ELR (cell line): ENCODE results near the gene TMC8.
"Not testable (repeated sequence)": the region's sequence is repeated elsewhere in the genome, so short reads cannot be mapped to it uniquely, and the experiment has no call there.

Source experiments
- DNase-seq: peaks from one replicate; pipeline ENCODE4 v3.0.0-alpha.2; 2015; ENCODE audit warnings: low read depth

TMC8 gene

GRCh38 chr17:78135858-78136500 lies 5.4 kb downstream of the TMC8 start:
- no peak for DNase-seq

DNA sequence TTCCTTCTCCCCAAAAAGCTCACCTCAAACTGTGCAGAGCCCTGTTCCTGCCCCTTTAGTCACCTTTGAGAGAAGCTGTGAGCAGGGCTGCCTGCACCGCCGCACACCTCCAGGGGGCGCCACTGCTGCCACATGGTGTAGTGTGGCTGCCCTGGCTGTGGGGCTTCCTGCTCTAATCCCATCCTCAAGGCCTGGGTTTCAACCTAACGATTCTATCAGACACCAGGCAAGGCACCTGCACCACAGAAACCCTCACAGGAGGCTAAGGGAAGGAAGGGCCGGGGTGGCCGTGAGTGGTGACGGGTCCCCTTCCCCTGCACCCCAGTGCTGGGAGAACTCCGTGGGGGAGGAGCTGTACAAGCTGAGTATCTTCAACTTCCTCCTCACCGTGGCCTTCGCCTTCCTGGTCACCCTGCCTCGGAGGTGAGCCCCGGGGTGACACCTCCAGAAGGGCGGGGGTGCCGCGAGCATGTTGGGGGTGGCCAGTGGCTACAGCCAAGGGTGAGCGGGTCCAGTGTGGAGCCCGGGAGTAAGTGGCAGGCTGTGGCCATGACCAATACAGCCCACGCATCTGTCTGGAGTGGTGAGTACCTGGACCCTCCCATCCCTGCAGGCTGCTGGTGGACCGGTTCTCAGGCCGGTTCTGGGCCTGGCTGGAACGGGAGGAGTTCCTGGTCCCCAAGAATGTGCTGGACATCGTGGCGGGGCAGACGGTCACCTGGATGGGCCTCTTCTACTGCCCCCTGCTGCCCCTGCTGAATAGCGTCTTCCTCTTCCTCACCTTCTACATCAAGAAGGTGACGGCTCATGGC lies 7.0 kb downstream of the TMC8 start:
- no peak for DNase-seq

DNA sequence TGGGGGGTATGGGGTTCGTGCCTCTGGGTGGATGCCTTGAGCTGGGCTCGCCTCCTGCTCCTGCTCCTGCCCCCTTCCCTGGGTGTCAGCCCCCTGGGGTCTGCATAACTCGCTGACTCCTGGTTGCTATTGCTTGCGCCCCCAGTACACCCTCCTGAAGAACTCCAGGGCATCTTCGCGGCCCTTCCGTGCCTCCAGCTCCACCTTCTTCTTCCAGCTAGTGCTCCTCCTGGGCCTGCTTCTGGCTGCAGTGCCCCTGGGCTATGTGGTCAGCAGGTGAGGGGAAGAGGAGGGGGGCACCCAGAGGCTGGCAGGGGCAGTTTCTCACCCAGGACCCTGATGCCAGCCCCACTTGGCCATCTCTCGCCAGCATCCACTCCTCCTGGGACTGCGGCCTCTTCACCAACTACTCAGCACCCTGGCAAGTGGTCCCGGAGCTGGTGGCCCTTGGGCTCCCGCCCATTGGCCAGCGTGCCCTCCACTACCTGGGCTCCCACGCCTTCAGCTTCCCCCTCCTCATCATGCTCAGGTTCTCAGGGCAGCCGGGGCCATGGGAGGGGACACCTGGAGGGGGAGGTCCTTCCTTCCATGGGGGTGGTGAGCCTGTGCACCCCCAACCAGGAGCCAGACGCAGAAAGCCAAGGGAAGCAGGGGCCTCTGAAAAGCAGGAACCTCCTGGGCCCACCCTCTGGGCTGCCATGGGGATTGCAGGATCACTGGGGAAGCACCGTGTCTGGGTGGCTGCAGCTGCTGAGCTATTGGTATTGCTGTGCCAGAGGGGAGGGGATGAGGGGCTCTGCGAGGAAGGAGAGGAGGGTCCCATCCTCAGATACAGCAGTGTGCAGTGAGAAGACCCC lies 7.9 kb downstream of the TMC8 start:
- DNase-seq = no peak

DNA sequence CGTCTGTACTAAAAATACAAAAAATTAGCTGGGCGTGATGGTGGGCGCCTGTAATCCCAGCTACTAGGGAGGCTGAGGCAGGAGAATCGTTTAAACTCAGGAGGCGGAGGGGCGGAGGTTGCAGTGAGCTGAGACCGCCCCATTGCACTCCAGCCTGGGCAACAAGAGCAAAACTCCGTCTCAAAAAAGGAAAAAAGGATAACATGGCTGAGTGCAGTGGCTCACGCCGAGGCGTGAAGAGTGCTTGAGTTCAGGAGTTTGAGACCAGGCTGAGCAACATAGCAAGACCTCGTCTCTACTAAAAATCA lies 9.2 kb downstream of the TMC8 start:
- not testable (repeated sequence) for DNase-seq

DNA sequence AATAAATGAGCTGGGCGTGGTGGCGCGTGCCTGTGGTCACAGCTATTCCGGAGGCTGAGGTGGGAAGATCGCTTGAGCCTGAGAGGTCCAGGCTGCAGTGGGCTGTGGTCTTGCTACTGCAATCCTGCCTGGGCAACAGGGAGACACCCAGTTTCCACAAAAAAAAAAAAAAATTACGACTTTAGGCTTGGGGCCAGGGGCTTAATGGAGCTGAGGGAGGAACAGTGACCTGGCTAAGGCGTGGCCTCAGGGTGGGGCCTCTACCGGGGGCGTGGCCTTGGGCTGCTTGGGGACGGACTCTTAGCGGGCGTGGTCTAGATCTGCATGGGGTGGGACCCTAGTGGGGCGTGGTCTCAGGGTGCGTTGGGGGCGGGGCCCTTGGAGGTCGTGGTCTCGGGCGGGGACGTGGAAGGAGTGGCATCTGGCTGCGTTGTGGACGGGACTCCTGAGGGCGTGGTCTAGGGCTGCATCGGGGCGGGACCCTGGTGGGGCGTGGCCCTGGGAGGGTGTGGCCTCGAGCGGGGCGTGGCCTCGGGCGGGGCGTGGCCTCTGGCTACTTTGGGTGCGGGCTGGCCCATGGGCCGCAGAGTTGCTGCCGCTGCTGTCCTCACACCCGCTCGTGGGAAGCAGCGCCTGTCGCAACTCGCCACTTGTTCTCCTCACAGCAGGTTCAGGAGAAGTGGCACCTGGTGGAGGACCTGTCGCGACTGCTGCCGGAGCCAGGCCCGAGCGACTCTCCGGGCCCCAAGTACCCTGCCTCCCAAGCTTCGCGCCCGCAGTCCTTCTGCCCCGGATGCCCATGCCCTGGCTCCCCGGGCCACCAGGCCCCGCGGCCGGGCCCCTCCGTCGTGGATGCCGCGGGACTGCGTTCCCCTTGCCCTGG lies 9.8 kb downstream of the TMC8 start:
- DNase-seq = peak; percentile 91

DNA sequence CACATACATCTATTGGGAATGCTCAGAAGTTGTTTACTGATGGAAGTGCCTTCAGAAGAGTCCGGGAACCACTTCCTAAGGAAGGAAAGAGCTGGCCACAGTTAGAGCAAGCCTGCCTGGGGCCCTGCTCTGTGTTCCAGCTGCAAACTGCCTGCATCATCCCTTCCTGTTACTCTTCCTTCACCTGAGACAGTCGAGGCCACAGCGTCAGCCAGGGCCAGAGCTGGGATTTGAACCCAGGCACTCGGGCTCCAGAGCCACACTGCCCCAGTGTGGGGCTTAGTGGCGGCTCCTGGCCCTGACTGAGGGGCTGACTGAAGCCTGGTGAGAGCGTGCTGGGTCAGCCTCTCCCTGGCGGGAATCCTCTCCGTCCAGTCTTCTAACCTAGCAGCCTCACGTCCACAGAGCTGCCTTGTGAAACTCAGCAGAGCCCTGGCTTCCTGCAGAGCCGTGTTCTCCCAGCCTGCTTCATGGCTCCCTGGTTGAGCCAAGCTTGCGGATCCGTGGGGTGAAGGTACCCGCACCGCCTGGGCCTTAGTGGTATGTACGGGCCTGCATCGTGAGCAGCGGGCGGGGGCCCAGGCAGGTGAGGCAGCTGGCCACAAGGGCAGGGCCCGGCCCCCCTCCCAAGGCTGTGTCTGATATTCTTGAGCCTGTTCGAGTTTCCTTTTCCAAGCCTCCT lies 11.0 kb downstream of the TMC8 start:
- no peak for DNase-seq

- DNase-seq = peak; percentile 85
Measured at GRCh38 chr17:78142119-78142861, 11.7 kb downstream of the TMC8 start.

DNA sequence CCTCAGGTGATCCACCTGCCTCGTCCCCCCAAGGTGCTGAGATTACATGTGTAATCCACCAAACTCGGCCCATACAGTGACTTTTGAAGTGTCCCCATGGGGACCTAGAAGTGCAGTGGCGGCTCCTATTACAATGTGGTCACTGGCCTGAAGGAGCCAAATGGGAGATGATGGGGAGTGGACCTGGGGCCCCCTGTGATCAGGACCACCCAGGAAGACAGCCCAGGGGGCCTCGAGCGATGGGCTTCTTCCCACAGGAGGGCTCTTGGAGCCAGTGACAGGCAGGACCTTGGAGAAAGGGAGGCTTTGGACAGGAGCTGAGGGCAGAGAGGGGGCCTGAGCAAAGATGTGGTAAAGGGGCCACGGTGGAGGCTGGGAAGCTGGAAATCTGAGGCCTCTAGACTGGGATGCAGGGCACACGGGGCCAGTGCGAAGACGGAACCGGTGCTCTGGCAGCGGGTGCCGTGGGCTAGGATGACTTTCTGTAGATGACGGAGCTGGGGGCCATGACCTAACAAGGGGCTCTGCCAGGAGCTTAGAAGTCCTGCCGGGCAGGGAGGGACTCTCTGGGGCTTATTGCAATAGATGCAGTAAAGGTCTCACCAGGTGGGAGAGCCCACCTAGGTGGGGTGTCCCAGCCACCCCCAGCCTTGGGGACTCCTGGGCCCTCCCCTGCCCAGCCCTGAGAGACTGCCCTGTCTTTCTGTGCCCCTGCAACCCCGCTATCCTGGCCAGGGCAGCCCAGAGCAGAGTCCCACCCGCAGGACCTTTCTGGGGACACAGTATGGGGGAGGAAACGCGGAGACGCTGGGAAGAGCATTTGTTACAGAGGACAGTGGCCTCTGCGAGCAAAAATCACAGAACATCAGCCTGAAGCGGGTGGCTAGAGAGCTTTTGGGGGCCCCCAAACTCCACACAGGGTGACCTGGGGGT lies 12.9 kb downstream of the TMC8 start:
- no peak for DNase-seq

DNA sequence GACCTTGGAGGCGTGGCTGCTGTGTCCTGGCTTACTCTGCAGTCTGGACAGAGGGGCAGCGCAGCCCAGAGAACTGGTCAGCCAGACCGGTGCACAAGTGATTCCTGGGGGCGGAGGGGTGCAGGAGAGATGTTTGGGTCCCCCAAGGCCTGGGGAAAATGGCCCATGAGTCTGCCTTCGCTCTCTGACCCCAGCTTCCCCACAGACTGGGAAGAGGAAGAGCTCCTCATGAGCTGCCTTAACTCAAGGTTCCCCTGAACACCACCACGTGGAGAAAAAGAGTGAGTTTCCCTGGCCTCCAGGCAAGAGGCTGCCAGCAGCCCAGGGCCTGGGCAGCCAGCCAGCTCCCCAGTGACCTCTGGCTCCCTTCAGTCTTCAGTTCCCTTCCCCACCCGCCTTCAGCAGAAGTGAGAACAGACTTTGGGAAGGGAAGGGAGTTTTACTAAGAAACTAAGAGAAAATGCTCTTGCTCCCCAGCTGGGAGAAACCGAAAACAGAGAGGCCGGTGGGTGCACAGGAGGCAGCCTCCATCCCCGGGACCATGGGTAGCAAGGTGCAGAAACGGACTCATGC lies 13.7 kb downstream of the TMC8 start:
- DNase-seq = peak; percentile 73

DNA sequence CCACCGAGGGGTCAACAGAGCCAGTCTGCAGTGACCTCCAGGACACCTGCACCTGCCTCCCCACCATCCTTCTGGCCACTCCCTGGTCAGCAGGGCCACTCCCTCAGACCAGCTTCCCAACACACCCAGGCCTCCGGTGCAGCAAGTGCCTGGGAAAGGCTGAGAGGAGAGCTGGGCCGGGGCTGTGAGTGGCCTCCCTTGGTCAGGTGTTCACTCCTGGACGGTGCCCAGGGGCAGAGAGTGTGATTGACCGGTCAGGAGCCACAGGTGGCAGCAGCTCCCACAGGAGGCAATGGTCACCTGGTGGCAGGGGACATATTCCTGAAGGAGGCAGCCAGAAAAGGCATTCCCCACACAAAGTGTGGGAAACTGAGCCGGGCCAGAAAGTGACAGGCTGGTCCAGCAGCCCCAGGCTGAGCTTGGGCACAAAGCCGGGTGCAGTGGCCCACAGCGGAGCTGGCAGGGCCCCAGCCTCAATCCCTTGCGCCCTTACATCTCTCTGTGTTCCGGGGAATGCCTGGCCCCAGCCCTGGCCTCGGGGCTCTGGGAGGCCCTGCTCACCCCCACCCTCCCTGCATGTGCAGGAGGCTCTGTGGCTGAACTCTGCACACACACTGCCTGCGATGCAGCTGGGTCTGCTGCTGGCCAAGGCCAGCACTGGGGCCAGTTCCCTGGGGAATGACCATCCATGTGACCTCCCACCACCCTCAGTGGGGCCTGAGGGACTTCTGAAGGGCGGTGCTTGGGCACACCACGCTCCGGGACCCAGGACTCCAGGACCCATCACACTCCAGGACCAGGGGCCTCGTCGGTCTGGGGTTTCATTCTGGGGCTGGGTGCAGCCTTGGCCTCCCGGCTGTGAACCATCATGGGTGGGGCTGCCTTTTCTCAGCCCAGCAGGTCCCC lies 14.4 kb downstream of the TMC8 start:
- no peak for DNase-seq

DNA sequence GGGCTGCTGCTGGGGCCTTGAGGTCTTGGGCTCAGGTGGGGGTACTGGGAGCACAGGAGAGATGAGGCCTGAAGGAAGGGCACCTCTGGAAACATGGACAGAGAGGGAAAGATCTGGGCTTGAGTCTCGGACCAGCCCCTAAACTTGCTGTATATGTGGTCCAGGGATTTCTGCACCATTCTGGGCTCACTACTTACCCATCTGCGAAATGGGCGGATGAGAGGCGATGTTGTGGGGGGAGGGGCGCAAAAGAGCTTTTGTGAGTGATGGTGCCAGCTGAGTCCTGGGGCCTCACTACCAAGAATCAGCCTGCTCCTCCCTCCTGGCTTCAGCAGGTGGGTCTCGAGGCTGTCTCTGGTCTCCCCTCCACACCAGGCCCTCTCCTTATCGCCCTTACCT lies 15.9 kb downstream of the TMC8 start:
- DNase-seq = no peak

- no peak for DNase-seq
Measured at GRCh38 chr17:78146881-78147280, 16.3 kb downstream of the TMC8 start.

GRCh38 chr17:78147315-78147998 lies 16.9 kb downstream of the TMC8 start:
- no peak for DNase-seq

GRCh38 chr17:78148286-78149016 lies 17.9 kb downstream of the TMC8 start:
- DNase-seq = no peak

- peak; percentile 81 for DNase-seq
Measured at GRCh38 chr17:78151514-78152008, 21.0 kb downstream of the TMC8 start.
